ENCODE measurements around the gene A4GALT. TPM values are rescaled to one million over a fixed set of nuclear protein-coding genes. Genes with fewer than 3 reads are reported as not detected.

Gene A4GALT
- total and polyA plus RNA-seq, 4 donors: 8.6 to 29.3 (median 24.3) TPM

DNA sequence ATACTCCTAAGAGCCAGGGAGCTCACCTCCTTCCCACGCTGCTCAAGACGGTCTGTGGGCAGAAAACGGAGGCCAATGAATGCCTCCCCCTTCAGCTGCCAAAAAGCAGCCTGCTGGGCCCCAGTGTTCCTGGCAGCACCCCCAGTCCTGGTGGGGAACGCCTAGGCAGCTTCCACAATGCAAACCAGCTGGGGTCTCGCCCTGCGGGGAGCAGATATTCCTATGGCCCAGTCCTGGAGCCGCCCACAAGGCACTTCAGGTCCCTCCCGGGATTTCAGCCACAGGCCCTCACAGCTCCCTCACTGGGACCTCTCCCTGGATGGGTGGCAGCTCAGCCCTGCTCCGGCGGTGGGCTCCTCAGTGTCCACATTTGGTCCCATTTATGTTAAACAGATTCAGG is 29.2 kb downstream of the A4GALT start:
- Histone ChIP-seq H3K27me3 (ENCODE audit: control insufficient read depth in 3 of 3, insufficient read depth in 3 of 3, low read length in 2 of 3) (no peaks in the 10 kb centered on the region), H3K9me3 (ENCODE audit: control insufficient read depth in 4 of 4, insufficient read depth in 3 of 4, low read length in 3 of 4) (no peaks in the 10 kb centered on the region), H3K27ac (ENCODE audit: low read depth in 1 of 2, low read length in 1 of 2) (no peak overlapping the region), H3K36me3 (ENCODE audit: control insufficient read depth in 4 of 4, insufficient read depth in 4 of 4, low read length in 4 of 4) (peaks cover 0 to 11% (median 5%) of the 10 kb centered on the region in 4 donors), H3K9ac (ENCODE audit: insufficient read depth in 1 of 2, low read length in 2 of 2) (no peak overlapping the region), H3K4me3 (no peak overlapping the region), H3K4me1 (ENCODE audit: control insufficient read depth in 5 of 5, insufficient read depth in 5 of 5, low read length in 5 of 5) (peaks cover 4 to 27% (median 20%) of the 10 kb centered on the region in 5 donors)
- ATAC-seq (ENCODE audit: insufficient read depth, low FRiP score) (no peak), DNase-seq (no peak)
- TF ChIP-seq, protein P1, sequence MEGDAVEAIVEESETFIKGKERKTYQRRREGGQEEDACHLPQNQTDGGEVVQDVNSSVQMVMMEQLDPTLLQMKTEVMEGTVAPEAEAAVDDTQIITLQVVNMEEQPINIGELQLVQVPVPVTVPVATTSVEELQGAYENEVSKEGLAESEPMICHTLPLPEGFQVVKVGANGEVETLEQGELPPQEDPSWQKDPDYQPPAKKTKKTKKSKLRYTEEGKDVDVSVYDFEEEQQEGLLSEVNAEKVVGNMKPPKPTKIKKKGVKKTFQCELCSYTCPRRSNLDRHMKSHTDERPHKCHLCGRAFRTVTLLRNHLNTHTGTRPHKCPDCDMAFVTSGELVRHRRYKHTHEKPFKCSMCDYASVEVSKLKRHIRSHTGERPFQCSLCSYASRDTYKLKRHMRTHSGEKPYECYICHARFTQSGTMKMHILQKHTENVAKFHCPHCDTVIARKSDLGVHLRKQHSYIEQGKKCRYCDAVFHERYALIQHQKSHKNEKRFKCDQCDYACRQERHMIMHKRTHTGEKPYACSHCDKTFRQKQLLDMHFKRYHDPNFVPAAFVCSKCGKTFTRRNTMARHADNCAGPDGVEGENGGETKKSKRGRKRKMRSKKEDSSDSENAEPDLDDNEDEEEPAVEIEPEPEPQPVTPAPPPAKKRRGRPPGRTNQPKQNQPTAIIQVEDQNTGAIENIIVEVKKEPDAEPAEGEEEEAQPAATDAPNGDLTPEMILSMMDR (IDR thresholded peaks at IDR 0.05; ENCODE audit: control extremely low read depth, extremely low read depth): no peak
- 86 to 93% methylated on average over 10 of the region's 10 CpGs for WGBS, 2 donors

DNA sequence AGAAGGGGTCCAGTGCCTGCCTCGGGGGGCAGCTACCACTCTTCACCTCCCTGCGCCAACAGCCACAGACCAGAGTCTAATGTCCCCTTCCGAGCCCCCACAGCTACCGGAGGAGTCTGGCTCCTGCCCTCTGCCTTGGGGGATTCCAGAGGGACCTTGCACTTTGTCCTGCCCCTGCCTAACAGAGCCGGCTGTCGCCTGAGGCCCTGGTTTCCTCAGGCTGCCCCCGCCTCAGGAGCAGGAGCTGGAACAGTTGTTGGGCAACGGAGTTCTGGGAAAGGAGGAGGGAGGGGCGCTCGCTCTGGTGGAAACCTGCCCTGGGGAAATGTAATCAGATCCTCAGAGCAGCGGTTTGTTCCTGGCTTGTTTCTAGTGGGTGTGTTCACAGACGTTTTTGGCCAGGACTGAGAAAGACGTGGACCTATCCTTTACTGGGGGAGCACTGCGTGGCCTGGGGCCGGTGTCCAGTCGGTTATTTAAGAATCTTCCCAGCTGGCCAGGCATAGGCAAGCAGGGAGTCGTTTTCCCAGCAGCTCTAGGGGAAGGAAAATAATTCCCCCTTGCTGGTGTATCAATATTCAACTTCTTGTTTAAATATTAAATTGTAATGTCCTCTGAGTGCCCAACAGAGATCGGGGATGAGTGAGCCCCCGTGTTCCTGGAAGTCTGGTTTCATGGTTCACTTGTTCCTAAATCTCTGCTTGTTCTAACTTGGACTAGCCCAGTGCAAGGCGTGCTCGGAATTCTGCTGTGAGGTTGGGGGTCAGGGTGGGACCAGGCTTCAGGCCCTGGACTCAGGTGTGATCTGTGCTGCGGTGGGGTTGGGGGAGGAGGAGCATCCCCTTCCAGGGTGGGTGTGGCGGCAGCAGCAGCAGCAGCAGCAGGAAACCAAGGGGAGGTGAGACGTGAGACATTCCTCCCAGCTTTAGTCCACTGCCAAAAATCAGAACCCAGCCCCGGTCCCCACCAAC is 32.1 kb downstream of the A4GALT start:
- TF ChIP-seq, protein P1 (IDR thresholded peaks at IDR 0.05; ENCODE audit: control extremely low read depth, extremely low read depth): no peak
- WGBS, 2 donors: 35 to 54% methylated on average over 25 of the region's 25 CpGs
- H3K4me3 ChIP-seq: no peak overlapping the region

DNA sequence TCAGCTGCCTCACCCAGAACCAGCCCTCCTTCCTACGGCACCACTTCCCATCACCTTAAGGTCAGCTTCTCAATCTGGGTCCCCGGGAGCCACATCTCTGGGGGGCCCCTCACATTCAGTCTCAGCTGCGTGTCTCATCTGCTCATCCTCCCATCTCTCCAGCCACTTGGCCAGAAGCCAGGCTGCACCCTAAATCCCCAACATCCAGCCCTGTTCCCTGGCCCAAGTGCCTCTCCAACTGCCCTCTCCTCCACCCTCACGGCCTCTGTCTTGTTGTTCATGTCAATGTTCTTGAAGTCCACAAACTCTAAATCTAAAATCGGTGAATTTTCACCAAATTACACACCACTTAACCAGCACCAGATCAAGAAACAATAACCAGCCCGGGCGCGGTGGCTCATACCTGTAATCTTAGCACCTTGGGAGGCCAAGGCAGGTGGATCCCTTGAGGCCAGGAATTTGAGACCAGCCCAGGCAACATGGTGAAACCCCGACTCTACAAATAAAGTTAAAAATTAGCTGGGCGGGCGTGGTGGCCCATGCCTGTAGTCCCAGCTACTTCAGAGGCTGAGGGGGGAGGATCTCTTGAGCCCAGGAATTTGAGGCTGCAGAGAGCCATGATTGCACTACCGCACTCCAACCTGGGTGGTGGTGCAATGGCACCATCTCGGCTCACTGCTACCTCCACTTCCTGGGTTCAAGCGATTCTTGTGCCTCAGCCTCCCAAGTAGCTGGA is 33.7 kb downstream of the A4GALT start:
- Histone ChIP-seq H3K36me3 (ENCODE audit: control insufficient read depth in 4 of 4, insufficient read depth in 4 of 4, low read length in 4 of 4) (peaks cover 0 to 2% (median 0%) of the 10 kb centered on the region in 4 donors), H3K4me3 (no peak overlapping the region), H3K9ac (ENCODE audit: insufficient read depth in 1 of 2, low read length in 2 of 2) (no peak overlapping the region), H3K4me1 (ENCODE audit: control insufficient read depth in 5 of 5, insufficient read depth in 5 of 5, low read length in 5 of 5) (peaks cover 13 to 47% (median 16%) of the 10 kb centered on the region in 5 donors), H3K9me3 (ENCODE audit: control insufficient read depth in 4 of 4, insufficient read depth in 3 of 4, low read length in 3 of 4) (no peaks in the 10 kb centered on the region), H3K27me3 (ENCODE audit: control insufficient read depth in 3 of 3, insufficient read depth in 3 of 3, low read length in 2 of 3) (no peaks in the 10 kb centered on the region), H3K27ac (ENCODE audit: low read depth in 1 of 2, low read length in 1 of 2) (peak overlapping the region; percentile 79 to 96)
- TF ChIP-seq, protein P1 (IDR thresholded peaks at IDR 0.05; ENCODE audit: control extremely low read depth, extremely low read depth): no peak
- 87 to 92% methylated on average over 14 of the region's 14 CpGs for WGBS, 2 donors
- no peak for ATAC-seq (ENCODE audit: insufficient read depth, low FRiP score)
- no peak for DNase-seq

More for the DNA sequence above, 32.1 kb downstream of the A4GALT start:
- H3K9me3 ChIP-seq (ENCODE audit: control insufficient read depth in 4 of 4, insufficient read depth in 3 of 4, low read length in 3 of 4): no peaks in the 10 kb centered on the region
- peak overlapping the region in 1 of 2 donors; percentile 54 for H3K9ac ChIP-seq (ENCODE audit: insufficient read depth in 1 of 2, low read length in 2 of 2)
- DNase-seq: peak; percentile 91 to 96 (median 93)
- H3K36me3 ChIP-seq (ENCODE audit: control insufficient read depth in 4 of 4, insufficient read depth in 4 of 4, low read length in 4 of 4): peaks cover 0 to 9% (median 3%) of the 10 kb centered on the region in 4 donors
- H3K27ac ChIP-seq (ENCODE audit: low read depth in 1 of 2, low read length in 1 of 2): peak overlapping the region; percentile 89 to 96
- ATAC-seq (ENCODE audit: insufficient read depth, low FRiP score): peak; percentile 79
- H3K4me1 ChIP-seq (ENCODE audit: control insufficient read depth in 5 of 5, insufficient read depth in 5 of 5, low read length in 5 of 5): peaks cover 10 to 41% (median 16%) of the 10 kb centered on the region in 5 donors
- no peaks in the 10 kb centered on the region for H3K27me3 ChIP-seq (ENCODE audit: control insufficient read depth in 3 of 3, insufficient read depth in 3 of 3, low read length in 2 of 3)
